GM18520 (cell line): ENCODE data around the gene APOL1.
"Not testable (repeated sequence)": the region's sequence is repeated elsewhere in the genome, so short reads cannot be mapped to it uniquely, and the experiment has no call there.

ENCODE experiments used
- ATAC-seq: cut with Tn5 transposase; IDR thresholded peaks from one replicate; pipeline ENCODE4 v1.9.1; 2021; ENCODE audit not compliant: unreplicated experiment

Gene APOL1

DNA sequence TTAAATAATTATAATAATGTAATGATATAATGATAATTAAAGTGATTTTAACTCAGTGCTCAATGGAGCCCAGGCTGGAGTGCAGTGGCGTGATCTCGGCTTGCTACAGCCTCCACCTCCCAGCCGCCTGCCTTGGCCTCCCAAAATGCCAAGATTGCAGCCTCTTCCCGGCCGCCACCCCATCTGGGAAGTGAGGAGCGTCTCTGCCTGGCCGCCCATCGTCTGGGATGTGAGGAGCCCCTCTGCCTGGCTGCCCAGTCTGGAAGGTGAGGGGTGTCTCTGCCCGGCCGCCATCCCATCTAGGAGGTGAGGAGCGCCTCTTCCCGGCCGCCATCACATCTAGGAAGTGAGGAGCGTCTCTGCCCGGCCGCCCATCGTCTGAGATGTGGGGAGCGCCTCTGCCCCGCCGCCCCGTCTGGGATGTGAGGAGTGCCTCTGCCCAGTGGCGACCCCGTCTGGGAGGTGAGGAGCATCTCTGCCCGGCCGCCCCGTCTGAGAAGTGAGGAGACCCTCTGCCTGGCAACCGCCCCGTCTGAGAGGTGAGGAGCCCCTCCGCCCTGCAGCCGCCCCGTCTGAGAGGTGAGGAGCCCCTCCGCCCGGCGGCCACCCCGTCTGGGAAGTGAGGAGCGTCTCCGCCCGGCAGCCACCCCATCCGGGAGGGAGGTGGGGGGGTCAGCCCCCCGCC lies 37.6 kb downstream of the APOL1 start:
- ATAC-seq, result not testable (repeated sequence)

- ATAC-seq, result no peak
Measured at GRCh38 chr22:36291831-36292740, 39.2 kb downstream of the APOL1 start.

DNA sequence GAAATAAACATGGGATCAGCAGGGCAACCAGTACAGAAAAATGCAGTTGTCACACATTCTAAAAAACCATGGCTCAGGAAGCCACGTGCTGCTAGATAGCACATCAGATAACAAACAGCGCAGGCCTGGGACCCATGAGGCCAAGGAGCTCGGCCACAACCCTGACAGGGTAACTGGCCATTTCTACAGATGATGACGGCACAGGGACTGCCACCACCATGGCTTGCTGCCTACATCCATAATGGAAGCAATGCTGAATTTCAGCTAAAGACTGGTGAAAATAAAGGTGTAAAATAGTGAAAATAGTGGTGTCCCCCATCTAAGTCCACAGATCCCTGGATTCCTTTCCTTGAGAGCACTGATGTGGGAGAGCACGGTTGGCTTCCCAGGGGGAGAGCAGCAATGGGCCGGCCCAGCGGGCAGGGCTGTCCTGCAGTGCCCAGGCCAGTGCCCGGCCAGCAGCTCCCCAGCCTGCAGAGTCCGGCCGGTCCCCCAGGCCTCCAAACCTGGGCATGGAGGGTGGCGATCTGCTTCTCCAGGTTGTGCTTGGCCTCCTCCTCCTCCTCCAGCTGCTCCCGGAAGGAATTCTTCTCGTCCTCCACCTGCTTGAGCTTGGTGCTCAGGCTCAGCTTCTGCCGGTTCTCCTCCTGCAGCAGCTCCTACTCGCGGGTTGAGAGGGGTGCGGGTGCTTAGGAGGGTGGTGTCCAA lies 40.0 kb downstream of the APOL1 start:
- no peak for ATAC-seq

GRCh38 chr22:36293606-36294292 lies 40.8 kb downstream of the APOL1 start:
- ATAC-seq, result no peak

DNA sequence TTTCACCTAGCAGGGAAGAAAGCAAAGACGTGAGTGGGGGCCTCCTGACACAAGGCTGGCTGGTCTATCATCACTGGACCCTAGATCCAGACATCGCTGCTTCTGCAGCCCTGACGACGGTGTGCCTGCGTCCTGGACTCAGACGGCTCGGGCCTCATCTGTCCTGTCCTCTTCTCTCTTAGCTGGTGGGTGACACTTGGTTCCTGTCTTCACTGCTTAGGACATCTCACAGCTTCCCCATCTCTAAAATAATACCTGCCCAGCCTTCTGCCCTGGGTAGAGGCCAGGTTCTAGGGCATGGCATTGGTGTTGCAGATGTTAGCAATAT lies 41.3 kb downstream of the APOL1 start:
- no peak for ATAC-seq

DNA sequence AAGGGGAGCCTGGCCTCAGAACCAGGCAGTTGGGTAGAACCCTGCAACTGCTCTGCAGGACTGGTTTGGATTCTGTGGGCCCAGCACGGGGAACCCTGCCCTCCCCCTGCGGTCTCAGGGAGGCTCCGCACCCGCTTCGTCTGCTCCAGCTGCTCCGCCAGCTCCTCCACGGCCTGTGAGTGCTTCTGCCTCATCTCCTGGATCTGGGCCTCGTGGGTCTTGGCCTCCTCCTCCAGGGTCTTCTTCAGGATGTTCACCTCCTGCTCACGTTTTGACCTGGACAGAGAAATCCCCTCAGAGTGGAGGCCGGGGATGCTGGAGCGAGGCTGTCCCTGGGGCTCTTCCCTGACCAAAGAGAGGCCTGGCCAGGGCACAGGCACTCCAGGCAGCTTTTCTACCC lies 41.9 kb downstream of the APOL1 start:
- no peak for ATAC-seq

- no peak for ATAC-seq
Measured at GRCh38 chr22:36295247-36295646, 42.3 kb downstream of the APOL1 start.

DNA sequence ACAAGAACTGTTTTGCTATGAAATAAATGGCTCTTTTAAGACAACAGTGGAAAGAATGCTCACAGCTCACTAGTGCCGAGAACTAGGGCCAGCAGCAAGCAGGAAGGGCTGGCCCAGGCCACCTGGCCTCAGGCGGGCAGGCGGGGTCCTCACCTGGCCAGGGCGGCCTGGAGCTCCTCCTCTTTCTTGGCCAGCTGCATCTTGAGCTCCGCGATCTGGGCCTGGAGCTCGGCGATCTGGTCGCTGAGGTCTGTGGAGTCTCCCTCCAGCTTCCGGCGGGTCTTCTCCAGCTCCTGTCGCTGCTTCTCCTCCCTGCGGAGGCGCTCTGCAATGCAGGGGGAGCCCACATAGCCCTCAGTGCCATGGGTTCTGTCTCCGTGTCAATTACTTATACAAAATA lies 43.8 kb downstream of the APOL1 start:
- ATAC-seq, result no peak

DNA sequence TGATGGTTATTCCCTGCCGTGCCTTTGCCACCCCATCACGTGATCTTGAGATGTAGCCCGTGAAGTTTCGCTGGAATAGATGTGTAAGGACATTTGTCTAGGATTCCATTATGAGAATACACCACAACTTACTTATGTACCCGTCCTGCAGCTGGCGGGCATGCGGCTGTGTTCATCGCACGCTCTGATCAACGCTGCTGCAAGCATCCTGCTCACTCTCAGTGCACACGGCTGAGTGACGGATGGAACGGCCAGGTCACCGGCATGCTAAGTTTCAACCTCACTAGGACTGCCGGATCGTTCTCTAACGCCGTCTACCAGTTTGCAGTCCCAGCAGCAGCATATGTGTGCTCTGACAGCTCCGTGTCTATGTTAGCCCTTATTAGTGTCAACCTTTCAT lies 44.6 kb downstream of the APOL1 start:
- ATAC-seq, result no peak

GRCh38 chr22:36298118-36298517 lies 45.2 kb downstream of the APOL1 start:
- no peak for ATAC-seq

- ATAC-seq, result no peak
Measured at GRCh38 chr22:36298601-36299000, 45.7 kb downstream of the APOL1 start.

GRCh38 chr22:36299295-36299694 lies 46.4 kb downstream of the APOL1 start:
- ATAC-seq, result no peak

DNA sequence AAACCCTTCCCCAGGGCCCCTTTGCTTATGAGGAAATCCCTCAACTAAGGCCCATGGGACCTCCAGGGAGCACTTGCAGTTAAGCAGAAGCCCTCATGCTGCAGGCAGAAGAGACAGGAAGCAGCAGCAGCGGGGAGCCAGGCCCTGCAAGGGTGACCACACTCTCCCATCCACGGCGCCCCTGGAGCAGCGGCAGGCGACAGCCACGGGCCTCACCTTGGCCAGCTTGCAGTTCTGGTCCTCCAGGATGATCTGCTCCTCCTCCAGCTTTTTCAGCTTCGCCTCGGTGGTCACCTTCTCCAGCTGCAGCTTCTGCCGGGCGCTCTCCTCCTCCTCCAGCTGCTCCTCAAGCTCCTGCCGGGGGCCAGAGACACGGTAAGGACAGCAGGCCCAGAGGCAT lies 47.0 kb downstream of the APOL1 start:
- ATAC-seq, result no peak

DNA sequence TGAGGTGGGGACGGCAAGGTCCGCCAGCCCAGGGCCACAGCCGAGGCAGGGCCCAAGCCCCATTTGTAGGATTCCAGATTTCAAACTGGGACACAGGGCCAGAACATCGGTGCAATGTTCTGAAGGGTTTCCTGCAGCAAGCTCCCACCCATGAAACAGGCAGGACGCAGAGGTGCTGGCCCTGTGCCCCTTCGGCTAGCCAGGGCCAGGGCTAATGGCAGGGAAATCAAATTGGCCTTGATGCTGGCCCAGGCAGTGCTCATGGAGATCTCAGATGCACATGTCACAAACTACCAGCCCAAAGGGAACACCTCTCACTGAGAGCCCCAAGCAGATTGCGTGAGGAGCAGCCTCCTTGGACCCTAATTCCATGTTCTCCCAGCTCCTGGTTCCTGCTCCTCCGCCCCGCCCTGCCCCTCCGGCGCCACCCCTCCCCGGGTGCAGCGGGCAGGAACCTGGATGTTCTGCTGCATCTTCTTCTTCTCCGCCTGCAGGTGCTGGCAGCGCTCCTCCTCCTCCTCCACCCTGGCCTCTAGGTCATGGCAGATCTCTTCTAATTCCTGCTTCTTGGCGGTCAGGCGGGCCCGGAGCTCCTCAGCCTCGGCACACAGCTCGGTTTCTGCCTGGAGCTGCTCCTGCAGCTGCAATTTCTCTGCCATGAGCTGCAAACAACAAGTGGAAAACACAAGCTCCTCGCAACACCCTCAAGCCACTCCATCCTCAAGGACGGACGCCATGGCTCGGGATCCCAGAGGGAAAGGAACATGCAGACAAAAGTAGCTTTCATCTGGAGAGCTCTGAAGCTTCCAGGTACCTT lies 47.7 kb downstream of the APOL1 start:
- ATAC-seq, result no peak

DNA sequence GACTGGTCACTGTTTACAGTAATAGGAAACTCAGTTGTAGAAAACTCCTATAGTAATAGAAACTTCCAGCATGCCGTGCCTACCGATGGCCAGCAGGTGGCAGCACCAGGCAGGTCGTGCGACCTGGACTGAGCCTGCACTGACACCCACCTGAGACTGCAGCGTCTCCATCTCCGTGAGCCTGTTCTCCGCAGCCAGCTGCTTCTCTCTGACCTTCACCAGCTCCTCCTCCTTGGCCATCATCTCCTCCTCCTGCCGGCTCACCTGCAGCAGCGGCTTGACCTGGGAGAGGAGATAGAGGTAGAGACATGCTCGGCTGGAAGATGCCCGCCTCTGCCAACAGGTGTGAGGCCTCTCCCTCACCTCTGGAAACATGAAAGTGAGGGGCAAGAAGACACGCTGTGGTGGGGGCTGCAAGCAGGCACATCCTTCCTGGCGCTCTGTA lies 48.5 kb downstream of the APOL1 start:
- ATAC-seq, result no peak

- ATAC-seq, result no peak
Measured at GRCh38 chr22:36301851-36302250, 48.9 kb downstream of the APOL1 start.

DNA sequence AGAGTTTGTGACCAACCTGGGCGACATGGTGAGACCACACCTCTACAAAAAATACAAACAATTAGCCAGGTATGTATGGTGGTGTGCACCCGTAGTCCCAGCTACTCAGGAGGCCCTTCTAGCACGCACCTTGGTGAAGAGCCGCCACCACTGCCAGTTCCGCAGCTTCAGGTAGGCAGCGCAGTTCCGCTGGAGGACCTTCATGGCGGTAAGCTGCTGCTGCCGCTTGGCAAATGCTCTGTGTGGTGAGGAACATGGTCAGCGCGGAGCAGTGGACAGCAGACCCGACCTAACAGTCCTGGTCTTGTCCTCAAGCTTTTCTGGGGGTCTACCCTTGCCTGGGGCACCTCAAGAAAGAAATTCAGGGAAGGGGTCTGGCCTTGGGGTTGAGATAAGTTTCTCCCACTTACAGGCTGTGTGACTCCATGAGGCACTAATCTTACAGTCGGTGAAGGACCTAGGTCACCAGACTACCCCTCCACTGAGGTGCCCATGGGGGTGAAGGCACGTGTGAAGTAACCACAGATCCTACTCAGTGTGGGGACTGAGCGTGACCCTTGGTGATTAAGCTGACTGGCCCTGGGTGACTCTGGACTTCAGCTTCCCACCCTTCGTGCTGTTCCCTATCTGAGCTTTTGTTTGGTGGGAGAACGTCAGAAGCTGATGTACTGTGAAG lies 49.6 kb downstream of the APOL1 start:
- no peak for ATAC-seq

DNA sequence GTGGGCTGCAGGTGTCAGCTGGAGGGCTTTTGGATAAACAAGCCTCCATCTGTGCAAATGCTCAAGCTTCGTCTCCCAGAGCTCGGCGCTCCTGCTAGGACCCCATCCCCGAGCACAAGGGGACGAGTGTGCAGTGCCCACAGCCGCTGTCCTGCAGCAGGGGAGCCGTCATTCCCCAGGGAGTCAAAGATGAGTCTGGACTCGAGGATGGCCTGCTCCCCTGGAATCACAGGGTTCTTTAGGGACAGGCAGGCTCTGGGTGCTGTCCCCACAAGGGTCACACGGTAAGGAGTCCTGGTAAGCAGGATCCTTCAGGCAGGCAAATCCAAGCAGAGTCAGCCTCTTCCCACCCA lies 50.2 kb downstream of the APOL1 start:
- ATAC-seq, result no peak

DNA sequence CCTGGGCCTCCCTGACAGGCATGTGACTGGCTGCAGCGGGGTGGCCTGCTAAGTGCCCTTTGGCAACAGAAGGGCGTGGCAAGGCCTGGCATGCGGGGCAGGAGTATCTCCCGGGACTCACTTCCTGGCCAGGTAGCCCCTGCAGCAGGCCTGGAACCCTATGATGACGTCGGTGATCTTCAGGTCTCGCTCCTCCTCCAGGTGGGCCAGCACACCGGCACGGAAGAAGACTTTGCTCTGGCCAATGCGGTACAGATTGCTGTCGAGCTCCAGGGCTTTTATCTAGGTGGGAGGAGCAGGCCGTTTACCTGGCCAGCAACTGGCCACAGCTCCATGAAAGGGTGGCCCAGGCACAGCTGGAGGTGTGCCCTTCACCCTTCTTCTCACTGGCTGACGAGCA lies 50.9 kb downstream of the APOL1 start:
- no peak for ATAC-seq

DNA sequence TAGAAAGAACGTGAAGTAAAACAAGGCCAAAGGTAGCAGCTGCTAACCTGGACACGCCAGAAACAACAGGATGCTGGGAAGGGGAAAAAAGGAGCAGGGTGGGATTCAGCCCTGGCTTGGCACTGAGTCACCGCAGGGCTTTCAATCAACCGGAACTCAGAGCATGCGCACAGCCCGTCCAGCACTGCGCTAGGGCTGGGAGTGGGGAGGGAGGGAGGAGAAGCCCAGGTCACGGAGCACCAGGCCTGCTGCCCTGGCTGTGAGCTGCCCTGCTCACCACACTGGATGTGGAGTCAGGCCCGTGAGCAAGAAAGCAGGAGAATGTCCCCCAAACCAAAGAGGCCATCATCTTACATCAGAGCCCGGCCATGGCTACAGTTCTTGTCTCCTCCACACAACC lies 51.5 kb downstream of the APOL1 start:
- ATAC-seq, result no peak
